DMS114 treated with DMSO at 0.1 percent for 48 hours (cell line): Measurements from ENCODE around the gene PEAK1.
"Not testable (repeated sequence)": the region's sequence is repeated elsewhere in the genome, so short reads cannot be mapped to it uniquely, and the experiment has no call there.

Experiments
- DNase-seq: peaks from one replicate; lab custom pipeline; 2025; ENCODE audit not compliant: unreplicated experiment; lab: John Stamatoyannopoulos, UW

PEAK1 gene

GRCh38 chr15:77426377-77426776, 6.5 kb upstream of the PEAK1 start:
- DNase-seq: no peak

GRCh38 chr15:77425104-77425503, 5.2 kb upstream of the PEAK1 start:
- DNase-seq: no peak

- no peak for DNase-seq
These were observed 1.4 kb upstream of the PEAK1 start for GRCh38 chr15:77421370-77421700.

- DNase-seq: peak; percentile 96
These were observed 886 bp upstream of the PEAK1 start, which contains the start of gene HMG20A for GRCh38 chr15:77420610-77421369. Gene HMG20A (plus strand): TSS chr15:77420888. CDS start chr15:77458408, 37,520 bp downstream.

GRCh38 chr15:77418966-77419835, 703 bp downstream of the PEAK1 start:
- DNase-seq: peak; percentile 43

GRCh38 chr15:77418391-77418965, 1.4 kb downstream of the PEAK1 start:
- DNase-seq: no peak

GRCh38 chr15:77417602-77418001, 2.3 kb downstream of the PEAK1 start:
- no peak for DNase-seq

- DNase-seq: no peak
These were observed 3.0 kb downstream of the PEAK1 start for GRCh38 chr15:77416954-77417353.

- DNase-seq: no peak
These were observed 3.8 kb downstream of the PEAK1 start for GRCh38 chr15:77416148-77416455.

- DNase-seq: no peak
These were observed 4.3 kb downstream of the PEAK1 start for GRCh38 chr15:77415450-77416147.

- DNase-seq: no peak
These were observed 5.0 kb downstream of the PEAK1 start for GRCh38 chr15:77414789-77415442.

- no peak for DNase-seq
These were observed 6.1 kb downstream of the PEAK1 start for GRCh38 chr15:77413699-77414349.

GRCh38 chr15:77412972-77413698, 6.8 kb downstream of the PEAK1 start:
- no peak for DNase-seq

GRCh38 chr15:77411619-77411976, 8.3 kb downstream of the PEAK1 start:
- no peak for DNase-seq

GRCh38 chr15:77410701-77411618, 8.9 kb downstream of the PEAK1 start:
- DNase-seq: no peak

- DNase-seq: not testable (repeated sequence)
These were observed 9.8 kb downstream of the PEAK1 start for GRCh38 chr15:77410157-77410500.

- no peak for DNase-seq
These were observed 10.4 kb downstream of the PEAK1 start for GRCh38 chr15:77409259-77410156.

- no peak for DNase-seq
These were observed 13.1 kb downstream of the PEAK1 start for GRCh38 chr15:77406846-77407245.
